ENCODE measurements around the gene FOXK1. TPM values are rescaled to one million over a fixed set of nuclear protein-coding genes. Genes with fewer than 3 reads are reported as not detected.

Gene FOXK1
- polyA plus RNA-seq, 1 experiment, result 3.3 TPM

- Histone ChIP-seq H3K27me3 (ENCODE audit: control insufficient read depth, insufficient read depth, low read length) (no peaks in the 10 kb centered on the region), H3K4me3 (ENCODE audit: low read depth, low read length) (no peak overlapping the region), H3K36me3 (ENCODE audit: control insufficient read depth, insufficient read depth, low read length) (no peaks in the 10 kb centered on the region)
- no peak for TF ChIP-seq CTCF (IDR thresholded peaks at IDR 0.05; ENCODE audit: insufficient read depth, low read depth, low read length)
- POLR2A ChIA-PET, result no interaction called here
- CTCF ChIA-PET, result no interaction called here
- no peak for DNase-seq (ENCODE audit: low read depth)
Observed at GRCh38 chr7:4648111-4648510, 34.0 kb upstream of the FOXK1 start.

- Histone ChIP-seq H3K27me3 (ENCODE audit: control insufficient read depth, insufficient read depth, low read length) (no peaks in the 10 kb centered on the region), H3K4me3 (ENCODE audit: low read depth, low read length) (no peak overlapping the region), H3K36me3 (ENCODE audit: control insufficient read depth, insufficient read depth, low read length) (no peaks in the 10 kb centered on the region)
- no peak for TF ChIP-seq CTCF (IDR thresholded peaks at IDR 0.05; ENCODE audit: insufficient read depth, low read depth, low read length)
- no peak for DNase-seq (ENCODE audit: low read depth)
- ChIA-PET POLR2A (no interaction called here), CTCF (interaction anchor here (1.0 to 1.2 kb wide), 2 partner anchors 9 to 28 kb away, joined by 3 to 5 read pairs; no protein-coding TSS in a partner anchor)
Observed at GRCh38 chr7:4650433-4651047, 31.6 kb upstream of the FOXK1 start.

- ChIA-PET CTCF (interaction anchor here (0.9 kb wide), 1 partner anchor 11 kb away, joined by 4 read pairs; no protein-coding TSS in a partner anchor), POLR2A (no interaction called here)
- Histone ChIP-seq H3K27me3 (ENCODE audit: control insufficient read depth, insufficient read depth, low read length) (no peaks in the 10 kb centered on the region), H3K4me3 (ENCODE audit: low read depth, low read length) (no peak overlapping the region), H3K36me3 (ENCODE audit: control insufficient read depth, insufficient read depth, low read length) (no peaks in the 10 kb centered on the region)
- DNase-seq (ENCODE audit: low read depth), result no peak
- TF ChIP-seq CTCF (IDR thresholded peaks at IDR 0.05; ENCODE audit: insufficient read depth, low read depth, low read length), result no peak
Observed at GRCh38 chr7:4653771-4654170, 28.3 kb upstream of the FOXK1 start.

GRCh38 chr7:4655311-4655710, 26.8 kb upstream of the FOXK1 start:
- CTCF ChIA-PET, result interaction anchor here (0.6 kb wide), 1 partner anchor 1914 kb away, joined by 3 read pairs; no protein-coding TSS in a partner anchor
- no peak for DNase-seq (ENCODE audit: low read depth)
- no peak for TF ChIP-seq CTCF (IDR thresholded peaks at IDR 0.05; ENCODE audit: insufficient read depth, low read depth, low read length)
- POLR2A ChIA-PET, result no interaction called here
- H3K4me3 ChIP-seq (ENCODE audit: low read depth, low read length), result no peak overlapping the region
- no peaks in the 10 kb centered on the region for H3K27me3 ChIP-seq (ENCODE audit: control insufficient read depth, insufficient read depth, low read length)
- no peaks in the 10 kb centered on the region for H3K36me3 ChIP-seq (ENCODE audit: control insufficient read depth, insufficient read depth, low read length)

GRCh38 chr7:4655896-4656295, 26.2 kb upstream of the FOXK1 start:
- Histone ChIP-seq H3K36me3 (ENCODE audit: control insufficient read depth, insufficient read depth, low read length) (no peaks in the 10 kb centered on the region), H3K4me3 (ENCODE audit: low read depth, low read length) (no peak overlapping the region), H3K27me3 (ENCODE audit: control insufficient read depth, insufficient read depth, low read length) (no peaks in the 10 kb centered on the region)
- POLR2A ChIA-PET, result no interaction called here
- no peak for TF ChIP-seq CTCF (IDR thresholded peaks at IDR 0.05; ENCODE audit: insufficient read depth, low read depth, low read length)
- CTCF ChIA-PET, result interaction anchor here (0.6 kb wide), 2 partner anchors 164 to 1914 kb away, joined by 3 to 4 read pairs; no protein-coding TSS in a partner anchor
- DNase-seq (ENCODE audit: low read depth), result no peak
